Activated naive CD4-positive, alpha-beta T cell treated with anti-CD3 and anti-CD28 coated beads, Interleukin-2, amount 10 ng/mL, durations not matched to agents 7 days and 5 days (primary cell): ENCODE results near the gene SLC1A2.

Experiments used
- CTCF ChIA-PET: fragments of 350-600 bp; sonication (Branson Sonifier 250); formaldehyde crosslinking; loops from one replicate; lab custom pipeline; 2021; ENCODE audit warnings: antibody characterized with exemption; lab: Charles Lee
- DNase-seq: peaks from one replicate; pipeline ENCODE4 v3.0.0-alpha.2; 2020
- H3K27ac Mint-ChIP-seq: one replicate; pipeline ENCODE4 v1.8.0; 2021; ENCODE audit warnings: mild to moderate bottlenecking, moderate library complexity, mixed read lengths
- H3K27me3 Mint-ChIP-seq: one replicate; pipeline ENCODE4 v1.8.0; 2021; ENCODE audit warnings: mild to moderate bottlenecking, mixed read lengths
- H3K36me3 Mint-ChIP-seq: one replicate; pipeline ENCODE4 v1.8.0; 2021; ENCODE audit warnings: mixed read lengths
- H3K4me1 Mint-ChIP-seq: one replicate; pipeline ENCODE4 v1.8.0; 2021; ENCODE audit warnings: mixed read lengths
- H3K4me3 Mint-ChIP-seq: one replicate; pipeline ENCODE4 v1.8.0; 2021; ENCODE audit warnings: mild to moderate bottlenecking, moderate library complexity, mixed read lengths
- H3K9me3 Mint-ChIP-seq: one replicate; pipeline ENCODE4 v1.8.0; 2021; ENCODE audit warnings: mixed read lengths

The SLC1A2 gene

GRCh38 chr11:35241531-35241930, 177.8 kb downstream of the SLC1A2 start:
- Mint-ChIP-seq H3K27me3 (peaks cover 14% of the 10 kb centered on the region), H3K4me1 (peaks cover 57% of the 10 kb centered on the region), H3K9me3 (peaks cover 2% of the 10 kb centered on the region), H3K4me3 (no peak overlapping the region), H3K27ac (no peak overlapping the region), H3K36me3 (peaks cover 6% of the 10 kb centered on the region)
- DNase-seq: no peak
- CTCF ChIA-PET: interaction anchor here (1.0 to 2.1 kb wide), 7 partner anchors 41 to 315 kb away, joined by 3 to 6 read pairs (median 4); no protein-coding TSS in a partner anchor

- H3K27me3 Mint-ChIP-seq: peaks cover 14% of the 10 kb centered on the region
- peaks cover 6% of the 10 kb centered on the region for H3K36me3 Mint-ChIP-seq
- DNase-seq: no peak
- H3K4me1 Mint-ChIP-seq: peaks cover 57% of the 10 kb centered on the region
- H3K4me3 Mint-ChIP-seq: no peak overlapping the region
- CTCF ChIA-PET: interaction anchor here (0.9 to 2.3 kb wide), 5 partner anchors 41 to 151 kb away, joined by 3 to 6 read pairs (median 5); no protein-coding TSS in a partner anchor
- no peak overlapping the region for H3K27ac Mint-ChIP-seq
- H3K9me3 Mint-ChIP-seq: peaks cover 2% of the 10 kb centered on the region
These were observed 178.3 kb downstream of the SLC1A2 start for GRCh38 chr11:35241083-35241482.

GRCh38 chr11:35239471-35240075, 179.8 kb downstream of the SLC1A2 start:
- H3K4me1 Mint-ChIP-seq: peaks cover 69% of the 10 kb centered on the region
- no peak overlapping the region for H3K4me3 Mint-ChIP-seq
- peaks cover 9% of the 10 kb centered on the region for H3K9me3 Mint-ChIP-seq
- no peak for DNase-seq
- CTCF ChIA-PET: interaction anchor here (0.6 to 3.3 kb wide), 10 partner anchors 65 to 1135 kb away, joined by 3 to 18 read pairs (median 5); partner anchors contain the start of gene CD44
- H3K27me3 Mint-ChIP-seq: peaks cover 14% of the 10 kb centered on the region
- peaks cover 11% of the 10 kb centered on the region for H3K36me3 Mint-ChIP-seq
- no peak overlapping the region for H3K27ac Mint-ChIP-seq

- CTCF ChIA-PET: interaction anchor here (0.6 to 3.3 kb wide), 16 partner anchors 7 to 313 kb away, joined by 3 to 18 read pairs (median 5); partner anchors contain the start of gene CD44
- peaks cover 14% of the 10 kb centered on the region for H3K27me3 Mint-ChIP-seq
- peaks cover 72% of the 10 kb centered on the region for H3K4me1 Mint-ChIP-seq
- peaks cover 14% of the 10 kb centered on the region for H3K9me3 Mint-ChIP-seq
- no peak for DNase-seq
- H3K27ac Mint-ChIP-seq: no peak overlapping the region
- no peak overlapping the region for H3K4me3 Mint-ChIP-seq
- H3K36me3 Mint-ChIP-seq: peaks cover 18% of the 10 kb centered on the region
These were observed 180.5 kb downstream of the SLC1A2 start for GRCh38 chr11:35238882-35239281.

GRCh38 chr11:35237860-35238715, 181.3 kb downstream of the SLC1A2 start:
- H3K4me3 Mint-ChIP-seq: no peak overlapping the region

GRCh38 chr11:35237351-35237750, 182.0 kb downstream of the SLC1A2 start:
- CTCF ChIA-PET: interaction anchor here (0.6 to 3.3 kb wide), 24 partner anchors 9 to 311 kb away, joined by 3 to 23 read pairs (median 5); partner anchors contain the start of gene CD44
- DNase-seq: no peak
- H3K27ac Mint-ChIP-seq: peak overlapping the region; percentile 2
- peaks cover 14% of the 10 kb centered on the region for H3K27me3 Mint-ChIP-seq
- H3K4me3 Mint-ChIP-seq: no peak overlapping the region
- H3K9me3 Mint-ChIP-seq: peaks cover 22% of the 10 kb centered on the region
- peaks cover 77% of the 10 kb centered on the region for H3K4me1 Mint-ChIP-seq
- H3K36me3 Mint-ChIP-seq: peaks cover 30% of the 10 kb centered on the region

More at GRCh38 chr11:35237860-35238715, 181.3 kb downstream of the SLC1A2 start:
- peaks cover 18% of the 10 kb centered on the region for H3K9me3 Mint-ChIP-seq
- DNase-seq: peak; percentile 58
- peaks cover 25% of the 10 kb centered on the region for H3K36me3 Mint-ChIP-seq
- peaks cover 78% of the 10 kb centered on the region for H3K4me1 Mint-ChIP-seq
- H3K27ac Mint-ChIP-seq: no peak overlapping the region
- peaks cover 14% of the 10 kb centered on the region for H3K27me3 Mint-ChIP-seq
- CTCF ChIA-PET: interaction anchor here (0.6 to 3.3 kb wide), 29 partner anchors 8 to 312 kb away, joined by 3 to 23 read pairs (median 4); partner anchors contain the start of gene CD44

- Mint-ChIP-seq H3K4me3 (no peak overlapping the region), H3K36me3 (peaks cover 37% of the 10 kb centered on the region), H3K4me1 (peaks cover 71% of the 10 kb centered on the region), H3K27me3 (peaks cover 14% of the 10 kb centered on the region), H3K27ac (peak overlapping the region; percentile 84), H3K9me3 (peaks cover 22% of the 10 kb centered on the region)
- CTCF ChIA-PET: interaction anchor here (0.6 to 3.3 kb wide), 11 partner anchors 36 to 310 kb away, joined by 3 to 23 read pairs (median 7); no protein-coding TSS in a partner anchor
- DNase-seq: no peak
These were observed 182.7 kb downstream of the SLC1A2 start for GRCh38 chr11:35236667-35237003.

- CTCF ChIA-PET: interaction anchor here (0.6 to 3.3 kb wide), 13 partner anchors 37 to 300 kb away, joined by 3 to 23 read pairs (median 4); no protein-coding TSS in a partner anchor
- H3K9me3 Mint-ChIP-seq: peaks cover 22% of the 10 kb centered on the region
- H3K4me3 Mint-ChIP-seq: no peak overlapping the region
- peaks cover 14% of the 10 kb centered on the region for H3K27me3 Mint-ChIP-seq
- peak overlapping the region; percentile 84 for H3K27ac Mint-ChIP-seq
- H3K36me3 Mint-ChIP-seq: peaks cover 42% of the 10 kb centered on the region
- H3K4me1 Mint-ChIP-seq: peaks cover 68% of the 10 kb centered on the region
- DNase-seq: peak; percentile 75
These were observed 183.3 kb downstream of the SLC1A2 start for GRCh38 chr11:35235936-35236666.

- Mint-ChIP-seq H3K4me1 (peaks cover 69% of the 10 kb centered on the region), H3K36me3 (peaks cover 49% of the 10 kb centered on the region), H3K27me3 (peaks cover 13% of the 10 kb centered on the region), H3K9me3 (peaks cover 22% of the 10 kb centered on the region), H3K4me3 (no peak overlapping the region), H3K27ac (peak overlapping the region; percentile 84)
- CTCF ChIA-PET: interaction anchor here (0.6 to 3.3 kb wide), 11 partner anchors 37 to 299 kb away, joined by 3 to 23 read pairs (median 4); no protein-coding TSS in a partner anchor
- DNase-seq: no peak
These were observed 183.9 kb downstream of the SLC1A2 start for GRCh38 chr11:35235498-35235897.

GRCh38 chr11:35235157-35235468, 184.2 kb downstream of the SLC1A2 start:
- Mint-ChIP-seq H3K4me1 (peaks cover 69% of the 10 kb centered on the region), H3K27me3 (peaks cover 10% of the 10 kb centered on the region), H3K9me3 (peaks cover 23% of the 10 kb centered on the region), H3K27ac (peak overlapping the region; percentile 84), H3K36me3 (peaks cover 52% of the 10 kb centered on the region), H3K4me3 (no peak overlapping the region)
- DNase-seq: no peak
- CTCF ChIA-PET: interaction anchor here (0.6 to 3.3 kb wide), 7 partner anchors 44 to 299 kb away, joined by 3 to 23 read pairs (median 4); no protein-coding TSS in a partner anchor

- peaks cover 68% of the 10 kb centered on the region for H3K4me1 Mint-ChIP-seq
- peaks cover 57% of the 10 kb centered on the region for H3K36me3 Mint-ChIP-seq
- peak overlapping the region; percentile 84 for H3K27ac Mint-ChIP-seq
- CTCF ChIA-PET: interaction anchor here (0.6 to 3.3 kb wide), 5 partner anchors 67 to 238 kb away, joined by 3 to 23 read pairs (median 4); no protein-coding TSS in a partner anchor
- no peak for DNase-seq
- no peak overlapping the region for H3K4me3 Mint-ChIP-seq
- H3K9me3 Mint-ChIP-seq: peaks cover 23% of the 10 kb centered on the region
- peaks cover 6% of the 10 kb centered on the region for H3K27me3 Mint-ChIP-seq
These were observed 184.8 kb downstream of the SLC1A2 start for GRCh38 chr11:35234460-35235156.

GRCh38 chr11:35233518-35233917, 185.8 kb downstream of the SLC1A2 start:
- CTCF ChIA-PET: interaction anchor here (1.6 kb wide), 1 partner anchor 53 kb away, joined by 4 read pairs; no protein-coding TSS in a partner anchor
- Mint-ChIP-seq H3K27me3 (peaks cover 4% of the 10 kb centered on the region), H3K27ac (peak overlapping the region; percentile 64), H3K36me3 (peaks cover 68% of the 10 kb centered on the region), H3K9me3 (peaks cover 23% of the 10 kb centered on the region), H3K4me1 (peaks cover 62% of the 10 kb centered on the region), H3K4me3 (no peak overlapping the region)
- no peak for DNase-seq

- H3K9me3 Mint-ChIP-seq: peaks cover 23% of the 10 kb centered on the region
- no peak for DNase-seq
- H3K4me1 Mint-ChIP-seq: peaks cover 56% of the 10 kb centered on the region
- H3K27me3 Mint-ChIP-seq: no peaks in the 10 kb centered on the region
- no peak overlapping the region for H3K27ac Mint-ChIP-seq
- H3K36me3 Mint-ChIP-seq: peaks cover 72% of the 10 kb centered on the region
- CTCF ChIA-PET: interaction anchor here (1.6 kb wide), 1 partner anchor 52 kb away, joined by 4 read pairs; no protein-coding TSS in a partner anchor
- H3K4me3 Mint-ChIP-seq: no peak overlapping the region
These were observed 186.4 kb downstream of the SLC1A2 start for GRCh38 chr11:35232891-35233330.
